Spleen (tissue), 7 donors: ENCODE measurements around the gene CAMK1G.

ENCODE experiments used
- CTCF ChIP-seq, 11 experiments: fragments of 200-600 bp in 7 of 11; fragments of 450-650 bp in 4 of 11; sonication (generic) in 4 of 11; IDR thresholded peaks in 8 of 11; conservative IDR thresholded peaks in 3 of 11; 1 replicate in 7 of 11; 2 replicates in 4 of 11; pipeline versions ENCODE4 v1.4.0 to v1.8.0; 2016 to 2021; ENCODE audit warnings: antibody characterized with exemption in 11 of 11, inconsistent platforms in 4 of 11, mild to moderate bottlenecking in 1 of 11
- POLR2A ChIP-seq, 3 donors: fragments of 450-650 bp; IDR thresholded peaks; one replicate each; pipeline ENCODE4 v1.5.1; 2017; ENCODE audit warnings: antibody characterized with exemption in 3 of 3, mild to moderate bottlenecking in 1 of 3
- POLR2AphosphoS5 ChIP-seq, 3 donors: sonication (generic); formaldehyde crosslinking; IDR thresholded peaks; one replicate each; pipeline ENCODE4 v1.5.1; 2017; ENCODE audit warnings: antibody characterized with exemption in 3 of 3
- donor health status: DM: no; HTN: no; CAD: no; lungs with moderate emphysema.
- donor health status: DM: no; HTN: no; CAD: no.
- donor health status: DM: no; HTN: no; CAD: no.

- TF ChIP-seq CTCF (IDR thresholded peaks at IDR 0.05 in 8 of 11, conservative IDR thresholded peaks at IDR 0.05 in 3 of 11) (no peak), POLR2A (IDR thresholded peaks at IDR 0.05) (no peak), POLR2AphosphoS5 (IDR thresholded peaks at IDR 0.05) (no peak)
Observed at GRCh38 chr1:209621286-209621685, 37.8 kb downstream of the CAMK1G start.
